Activated CD4-positive, CD25-positive, alpha-beta regulatory T cell (primary cell): ENCODE data around the gene SHANK2.
"Not testable (repeated sequence)": the region's sequence is repeated elsewhere in the genome, so short reads cannot be mapped to it uniquely, and the experiment has no call there.

ENCODE experiments used
- DNase-seq, 4 experiments: peaks; one replicate each; lab custom pipeline; 2025; lab: John Stamatoyannopoulos, UW

The SHANK2 gene

GRCh38 chr11:71245601-71246391 is 6.6 kb downstream of the SHANK2 start:
- DNase-seq = no peak

- no peak for DNase-seq
Observed at GRCh38 chr11:71244116-71244810, 8.1 kb downstream of the SHANK2 start.

- DNase-seq = no peak
Observed at GRCh38 chr11:71242391-71242790, 10.0 kb downstream of the SHANK2 start.

GRCh38 chr11:71241721-71242259 is 10.6 kb downstream of the SHANK2 start:
- no peak for DNase-seq

- no peak for DNase-seq
Observed at GRCh38 chr11:71240865-71241691, 11.3 kb downstream of the SHANK2 start.

- no peak for DNase-seq
Observed at GRCh38 chr11:71240061-71240690, 12.2 kb downstream of the SHANK2 start.

GRCh38 chr11:71239581-71239980 is 12.8 kb downstream of the SHANK2 start:
- no peak for DNase-seq

GRCh38 chr11:71238941-71239340 is 13.4 kb downstream of the SHANK2 start:
- DNase-seq = no peak

- no peak for DNase-seq
Observed at GRCh38 chr11:71238285-71238875, 14.0 kb downstream of the SHANK2 start.

- DNase-seq = no peak
Observed at GRCh38 chr11:71237853-71238252, 14.5 kb downstream of the SHANK2 start.

- DNase-seq = no peak
Observed at GRCh38 chr11:71236836-71237475, 15.4 kb downstream of the SHANK2 start.

- no peak for DNase-seq
Observed at GRCh38 chr11:71235719-71236118, 16.7 kb downstream of the SHANK2 start.

GRCh38 chr11:71233896-71234852 is 18.2 kb downstream of the SHANK2 start:
- DNase-seq = not testable (repeated sequence)

GRCh38 chr11:71232364-71232763 is 20.0 kb downstream of the SHANK2 start:
- no peak for DNase-seq

GRCh38 chr11:71228961-71229360 is 23.4 kb downstream of the SHANK2 start:
- DNase-seq = no peak

GRCh38 chr11:71227058-71227659 is 25.2 kb downstream of the SHANK2 start:
- no peak for DNase-seq

GRCh38 chr11:71223671-71224660 is 28.4 kb downstream of the SHANK2 start:
- no peak for DNase-seq

- DNase-seq = no peak
Observed at GRCh38 chr11:71223081-71223405, 29.3 kb downstream of the SHANK2 start.
